Measurements from ENCODE around the gene EIF4H. TPM values are rescaled to one million over a fixed set of nuclear protein-coding genes. Genes with fewer than 3 reads are reported as not detected.
A peak's percentile ranks its signal among the peaks of the same experiment; 100 is the strongest.

EIF4H gene
- total and polyA plus RNA-seq, 9 of the 15 experiments (the other 6 are each of a cell fraction or from before 2014, with no cell fraction given): 11.0 to 435 (median 319) TPM

- TF ChIP-seq TCFL5 (CRISPR knock-in tag; conservative IDR thresholded peaks at IDR 0.05): no peak
Measured at GRCh38 chr7:74197449-74198124, 23.4 kb downstream of the EIF4H start (continued).

GRCh38 chr7:74199551-74200355, 25.6 kb downstream of the EIF4H start:
- no peaks in the 10 kb centered on the region for H3K9me1 ChIP-seq (ENCODE audit: control insufficient read depth, insufficient read depth, low read length)
- H3K4me3 ChIP-seq: no peak overlapping the region
- H4K20me1 ChIP-seq (replicated peaks; ENCODE audit: control insufficient read depth, insufficient read depth, low read length): peaks cover 6% of the 10 kb centered on the region; the same call in 1 of the 2 replicates
- in situ Hi-C loops (cut with MboI): loop anchor here (5.0 to 10.0 kb wide), 2 partner anchors 132 to 325 kb away; no protein-coding TSS in a partner anchor
- peak in 1 of 4 experiments; percentile 30 for DNase-seq (ENCODE audit: extremely low read depth in 1 of 4, low spot score in 3 of 4)
- no TSS peak for BruUV-seq (replicated peaks)
- no peak overlapping the region for H2AFZ ChIP-seq (ENCODE audit: low read depth, low read length)
- FAIRE-seq: no peak
- no peak overlapping the region for H3K27ac ChIP-seq (ENCODE audit: extremely low read depth, low read depth, low read length)
- POLR2A ChIA-PET: interaction anchor here (0.6 to 2.5 kb wide), 8 partner anchors 9 to 300 kb away, joined by 3 to 10 read pairs (median 3); no protein-coding TSS in a partner anchor
- no peaks in the 10 kb centered on the region for H3K9me3 ChIP-seq (replicated peaks; ENCODE audit: control insufficient read depth, insufficient read depth, low read depth, low read length)
- no peaks in the 10 kb centered on the region for H3K79me2 ChIP-seq (ENCODE audit: control insufficient read depth, insufficient read depth, low read length)
- intact Hi-C loops (cut with micrococcal nuclease): no loop called here
- H3K4me1 ChIP-seq (replicated peaks in 1 of 2; ENCODE audit: control insufficient read depth in 2 of 2, insufficient read depth in 2 of 2, low read length in 2 of 2): peaks cover 0 to 1% of the 10 kb centered on the region in 2 experiments; a peak in 2 of 5 replicates
- CTCF ChIA-PET (ENCODE audit: low intra/inter-chr PET ratio): interaction anchor here (0.6 kb wide), 1 partner anchor 132 kb away, joined by 5 read pairs; no protein-coding TSS in a partner anchor
- peaks cover 24% of the 10 kb centered on the region; the same call in 1 of the 3 replicates for H3K36me3 ChIP-seq (ENCODE audit: control insufficient read depth, insufficient read depth, low read length)
- WGBS (ENCODE audit: insufficient coverage, low coverage, missing lambda C conversion rate): 39% methylated on average over 19 of the region's 19 CpGs
- no peaks in the 10 kb centered on the region for H3K27me3 ChIP-seq (ENCODE audit: control insufficient read depth in 2 of 2, insufficient read depth in 2 of 2, low read length in 2 of 2)
- no peak for ATAC-seq
- H3K4me2 ChIP-seq (ENCODE audit: insufficient read depth, low read length): no peak overlapping the region
- no peak overlapping the region; a peak in 1 of 4 replicates for H3K9ac ChIP-seq (ENCODE audit: insufficient read depth in 1 of 2, low read depth in 2 of 2, low read length in 2 of 2)
- TF ChIP-seq ELF4 (CRISPR knock-in tag; IDR thresholded peaks at IDR 0.05) (no peak), SAFB (IDR thresholded peaks at IDR 0.05; ENCODE audit: borderline replicate concordance, low read depth, low read length) (no peak), NFYB (IDR thresholded peaks at IDR 0.05; ENCODE audit: extremely low read depth, insufficient read length) (no peak), PRDM10 (IDR thresholded peaks at IDR 0.05; ENCODE audit: partially characterized antibody) (no peak), TRIM24 (IDR thresholded peaks at IDR 0.05) (no peak), NRF1 (conservative IDR thresholded peaks at IDR 0.05 in 1 of 2, IDR thresholded peaks at IDR 0.05 in 1 of 2) (no peak), CEBPZ (IDR thresholded peaks at IDR 0.05; ENCODE audit: borderline replicate concordance, low read depth, low read length) (no peak), KDM4B (IDR thresholded peaks at IDR 0.05; ENCODE audit: borderline replicate concordance in 2 of 2, low read depth in 1 of 2) (no peak), CHD2 (IDR thresholded peaks at IDR 0.05; ENCODE audit: low read depth, low read length) (no peak)

Measured in K562 (cell line).